Measurements from ENCODE around the gene ITPR1. TPM values are rescaled to one million over a fixed set of nuclear protein-coding genes. Genes with fewer than 3 reads are reported as not detected.
"Not testable (repeated sequence)": the region's sequence is repeated elsewhere in the genome, so short reads cannot be mapped to it uniquely, and the experiment has no call there.

ITPR1 gene
- total and polyA plus RNA-seq, 2 experiments from 2014 or later = 6.8 to 21.0 TPM

DNA sequence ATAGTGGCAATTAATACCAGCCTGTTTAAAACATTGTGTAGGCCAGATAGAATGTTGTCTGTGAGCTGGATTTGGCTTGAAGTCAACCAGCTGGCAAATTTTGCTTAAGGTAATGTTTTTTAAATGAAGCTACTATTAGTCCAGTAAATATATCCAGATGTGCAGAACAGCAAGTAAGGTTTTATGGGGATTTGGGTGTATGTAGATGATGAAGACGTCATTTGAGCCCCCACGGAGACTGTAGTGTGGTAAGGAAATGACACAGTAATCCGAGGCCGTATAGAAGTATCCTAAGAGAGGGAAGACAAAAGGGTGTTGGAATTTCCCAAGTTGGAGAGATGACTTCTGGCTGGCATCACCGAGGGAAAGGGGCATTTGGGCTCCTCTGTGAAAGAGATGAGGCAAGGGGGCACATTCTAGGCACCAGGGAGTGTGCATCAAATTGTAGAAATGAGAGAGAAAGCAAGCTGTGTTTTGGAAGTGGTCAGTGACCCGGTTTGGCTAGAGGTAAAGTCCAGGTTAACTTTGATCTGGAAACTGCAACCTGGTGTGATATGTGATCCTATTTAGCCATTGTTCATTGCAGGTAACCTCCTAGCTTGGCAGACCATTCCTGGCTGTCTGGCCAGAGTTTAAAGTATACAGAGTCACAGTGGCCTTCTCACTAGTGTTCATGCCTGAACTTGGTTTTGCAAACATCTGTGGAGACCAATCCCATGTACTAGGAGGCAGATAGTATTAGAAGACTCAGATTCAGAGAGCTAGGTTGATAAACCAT is 104.2 kb downstream of the ITPR1 start (continued):
- TF ChIP-seq ZNF331 (CRISPR knock-in tag; IDR thresholded peaks at IDR 0.05; ENCODE audit: low read depth) (no peak), EZH2 (IDR thresholded peaks at IDR 0.05; ENCODE audit: low read depth, unreplicated experiment) (no peak), ZNF114 (CRISPR knock-in tag; IDR thresholded peaks at IDR 0.05) (no peak), JUNB (IDR thresholded peaks at IDR 0.05; ENCODE audit: unreplicated experiment) (no peak), POLR2AphosphoS5 (IDR thresholded peaks at IDR 0.05; ENCODE audit: low read depth) (no peak), NANOG (IDR thresholded peaks at IDR 0.05; ENCODE audit: borderline replicate concordance) (no peak), EZH2phosphoT487 (IDR thresholded peaks at IDR 0.05; ENCODE audit: unreplicated experiment) (no peak)
- TF ChIP-seq, protein P1, sequence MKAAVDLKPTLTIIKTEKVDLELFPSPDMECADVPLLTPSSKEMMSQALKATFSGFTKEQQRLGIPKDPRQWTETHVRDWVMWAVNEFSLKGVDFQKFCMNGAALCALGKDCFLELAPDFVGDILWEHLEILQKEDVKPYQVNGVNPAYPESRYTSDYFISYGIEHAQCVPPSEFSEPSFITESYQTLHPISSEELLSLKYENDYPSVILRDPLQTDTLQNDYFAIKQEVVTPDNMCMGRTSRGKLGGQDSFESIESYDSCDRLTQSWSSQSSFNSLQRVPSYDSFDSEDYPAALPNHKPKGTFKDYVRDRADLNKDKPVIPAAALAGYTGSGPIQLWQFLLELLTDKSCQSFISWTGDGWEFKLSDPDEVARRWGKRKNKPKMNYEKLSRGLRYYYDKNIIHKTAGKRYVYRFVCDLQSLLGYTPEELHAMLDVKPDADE (IDR thresholded peaks at IDR 0.05) = no peak

- H3K79me2 ChIP-seq (replicated peaks; ENCODE audit: insufficient read depth); H3K9me2 ChIP-seq (ENCODE audit: insufficient read depth); H3K4me2 ChIP-seq; ATAC-seq; H3K4me3 ChIP-seq; H3K27me3 Mint-ChIP-seq (ENCODE audit: insufficient read depth, low read depth, poor library complexity); H3F3A ChIP-seq (replicated peaks; ENCODE audit: low read depth); H2AFZ ChIP-seq; H3K27me3 ChIP-seq (ENCODE audit: insufficient read depth); H3K4me3 Mint-ChIP-seq; H3K36me3 Mint-ChIP-seq (ENCODE audit: low read depth); H3K27ac Mint-ChIP-seq; H4K20me1 ChIP-seq (replicated peaks; ENCODE audit: insufficient read depth); DNase-seq (ENCODE audit: low spot score); H3K36me3 ChIP-seq (ENCODE audit: insufficient read depth); H3K27ac ChIP-seq (ENCODE audit: low read depth): not testable (repeated sequence)
- H3K4me1 Mint-ChIP-seq = peaks cover 20% of the 10 kb centered on the region
- H3K4me1 ChIP-seq (ENCODE audit: insufficient read depth) = peaks cover 19% of the 10 kb centered on the region
- H3K9me3 Mint-ChIP-seq = peaks cover 12% of the 10 kb centered on the region; the same call in 2 of the 3 replicates
Measured at GRCh38 chr3:4598232-4598631, 105.1 kb downstream of the ITPR1 start.

DNA sequence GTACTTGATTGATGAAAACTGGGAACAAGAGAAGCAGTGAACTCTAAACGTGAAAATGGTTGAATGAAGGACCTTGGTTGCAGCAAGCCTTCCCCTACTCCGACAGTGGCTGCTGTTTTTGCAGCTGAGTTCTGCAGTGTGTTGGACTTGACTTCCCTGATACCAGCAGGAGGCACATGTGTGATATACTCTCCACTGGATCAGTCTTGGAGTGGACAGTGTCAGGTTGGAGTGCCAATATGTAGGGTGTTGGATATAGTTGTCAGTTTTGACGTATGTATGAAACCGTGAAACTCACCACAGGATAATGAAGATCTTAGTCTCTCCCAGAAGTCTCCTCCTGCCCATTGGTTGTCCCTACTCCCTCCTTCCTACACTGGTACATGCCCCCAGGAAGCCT is 106.5 kb downstream of the ITPR1 start:
- Mint-ChIP-seq H3K4me3 (no peak overlapping the region), H3K27me3 (ENCODE audit: insufficient read depth, low read depth, poor library complexity) (peaks cover 6% of the 10 kb centered on the region), H3K27ac (no peak overlapping the region), H3K9me3 (peaks cover 12% of the 10 kb centered on the region; the same call in 2 of the 3 replicates), H3K36me3 (ENCODE audit: low read depth) (no peaks in the 10 kb centered on the region), H3K4me1 (peaks cover 20% of the 10 kb centered on the region)
- ATAC-seq (no peak), DNase-seq (ENCODE audit: low spot score) (no peak)
- Histone ChIP-seq H3K4me3 (no peak overlapping the region), H3K9me2 (ENCODE audit: insufficient read depth) (no peaks in the 10 kb centered on the region), H3K36me3 (ENCODE audit: insufficient read depth) (no peaks in the 10 kb centered on the region), H3K79me2 (replicated peaks; ENCODE audit: insufficient read depth) (no peaks in the 10 kb centered on the region), H3F3A (replicated peaks; ENCODE audit: low read depth) (no peaks in the 10 kb centered on the region), H3K27ac (ENCODE audit: low read depth) (no peak overlapping the region), H3K4me1 (ENCODE audit: insufficient read depth) (peaks cover 19% of the 10 kb centered on the region), H2AFZ (no peak overlapping the region), H4K20me1 (replicated peaks; ENCODE audit: insufficient read depth) (no peaks in the 10 kb centered on the region; the same call in 1 of the 2 replicates), H3K4me2 (no peak overlapping the region), H3K27me3 (ENCODE audit: insufficient read depth) (no peaks in the 10 kb centered on the region)
- TF ChIP-seq CREB1 (CRISPR knock-in tag; IDR thresholded peaks at IDR 0.05; ENCODE audit: low read depth) = no peak
- TF ChIP-seq, protein P2, sequence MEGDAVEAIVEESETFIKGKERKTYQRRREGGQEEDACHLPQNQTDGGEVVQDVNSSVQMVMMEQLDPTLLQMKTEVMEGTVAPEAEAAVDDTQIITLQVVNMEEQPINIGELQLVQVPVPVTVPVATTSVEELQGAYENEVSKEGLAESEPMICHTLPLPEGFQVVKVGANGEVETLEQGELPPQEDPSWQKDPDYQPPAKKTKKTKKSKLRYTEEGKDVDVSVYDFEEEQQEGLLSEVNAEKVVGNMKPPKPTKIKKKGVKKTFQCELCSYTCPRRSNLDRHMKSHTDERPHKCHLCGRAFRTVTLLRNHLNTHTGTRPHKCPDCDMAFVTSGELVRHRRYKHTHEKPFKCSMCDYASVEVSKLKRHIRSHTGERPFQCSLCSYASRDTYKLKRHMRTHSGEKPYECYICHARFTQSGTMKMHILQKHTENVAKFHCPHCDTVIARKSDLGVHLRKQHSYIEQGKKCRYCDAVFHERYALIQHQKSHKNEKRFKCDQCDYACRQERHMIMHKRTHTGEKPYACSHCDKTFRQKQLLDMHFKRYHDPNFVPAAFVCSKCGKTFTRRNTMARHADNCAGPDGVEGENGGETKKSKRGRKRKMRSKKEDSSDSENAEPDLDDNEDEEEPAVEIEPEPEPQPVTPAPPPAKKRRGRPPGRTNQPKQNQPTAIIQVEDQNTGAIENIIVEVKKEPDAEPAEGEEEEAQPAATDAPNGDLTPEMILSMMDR (conservative IDR thresholded peaks at IDR 0.05; ENCODE audit: low read depth in 2 of 2) = no peak
- no peak for TF ChIP-seq NANOG (IDR thresholded peaks at IDR 0.05; ENCODE audit: borderline replicate concordance)
- TF ChIP-seq ZNF462 (CRISPR knock-in tag; IDR thresholded peaks at IDR 0.05) = no peak

Measured in GM23338 (cell line).